Measurements from ENCODE around the gene SPRR1A. TPM values are rescaled to one million over a fixed set of nuclear protein-coding genes. Genes with fewer than 3 reads are reported as not detected.

Gene SPRR1A, protein sequence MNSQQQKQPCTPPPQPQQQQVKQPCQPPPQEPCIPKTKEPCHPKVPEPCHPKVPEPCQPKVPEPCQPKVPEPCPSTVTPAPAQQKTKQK
- total RNA-seq, result not detected in 2 replicates

DNA sequence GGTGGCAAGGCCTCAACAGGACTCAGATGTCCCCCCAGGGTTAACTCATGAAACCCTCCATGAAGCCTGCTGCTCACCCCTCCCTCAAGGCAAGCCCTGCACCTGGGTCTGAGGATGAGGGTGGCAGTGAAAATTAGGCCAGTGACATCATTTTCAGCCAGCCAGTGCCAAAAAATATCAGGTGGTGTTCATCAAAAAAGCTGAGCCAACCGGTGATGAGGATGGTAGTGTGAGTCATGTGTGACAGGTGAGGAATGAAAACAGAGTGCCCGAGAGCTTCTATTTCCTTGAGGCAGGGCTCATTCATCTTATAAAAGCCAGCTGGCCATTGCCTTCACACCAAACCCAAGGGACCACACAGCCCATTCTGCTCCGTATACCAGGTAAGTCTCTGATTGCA is at the start of gene SPRR1A:
Gene SPRR1A, plus strand, starts transcription at position 339 of the 400 bp plus-strand sequence. CDS start 1,150 bp downstream, outside the sequence.

GRCh38 chr1:152946651-152947256 is 37.1 kb upstream of the SPRR1A start, which contains the start of gene SPRR5:
TSS of gene SPRR5 (plus strand) at chr1:152947206. CDS start at chr1:152948555, 1,349 bp downstream.

GRCh38 chr1:152970495-152970894 is 13.4 kb upstream of the SPRR1A start, which contains the start of gene SPRR4:
TSS of gene SPRR4 (plus strand) at chr1:152970648. CDS start at chr1:152971891, 1,243 bp downstream.

GRCh38 chr1:153001382-153001781 is 17.5 kb downstream of the SPRR1A start, which contains the start of gene SPRR3:
TSS of gene SPRR3 (plus strand) at chr1:153001749. CDS start at chr1:153003021, 1,272 bp downstream.

GRCh38 chr1:153030895-153031294 is 47.0 kb downstream of the SPRR1A start, which contains the start of gene SPRR1B:
TSS of gene SPRR1B (plus strand) at chr1:153031203. CDS start at chr1:153032346, 1,143 bp downstream.

Other genes starting within 250 kb of the SPRR1A start
- gene KPRP, start 226.1 kb upstream of the SPRR1A start, total RNA-seq, result not detected in 2 replicates
- not detected in 2 replicates for gene LCE1F, start 208.9 kb upstream of the SPRR1A start, total RNA-seq
- gene LCE1E, start 197.8 kb upstream of the SPRR1A start, total RNA-seq, result 0.42 TPM in 1 of 2 replicates, not detected in the other
- gene LCE1D, start 187.4 kb upstream of the SPRR1A start, total RNA-seq, result not detected in 2 replicates
- not detected in 2 replicates for gene LCE1C, start 177.4 kb upstream of the SPRR1A start, total RNA-seq
- not detected in 2 replicates for gene LCE1B, start 172.1 kb upstream of the SPRR1A start, total RNA-seq
- not detected in 2 replicates for gene LCE1A, start 156.6 kb upstream of the SPRR1A start, total RNA-seq
- gene LCE6A, start 141.2 kb upstream of the SPRR1A start, total RNA-seq, result not detected in 2 replicates
- gene LCE7A, start 124.1 kb upstream of the SPRR1A start, total RNA-seq, result not detected in 2 replicates
- not detected in 2 replicates for gene SMCP, start 105.8 kb upstream of the SPRR1A start, total RNA-seq
- 1.1 TPM in 1 of 2 replicates, not detected in the other for gene IVL, start 75.5 kb upstream of the SPRR1A start, total RNA-seq
- gene SPRR5, start 36.9 kb upstream of the SPRR1A start, total RNA-seq, result not detected in 2 replicates
- not detected in 2 replicates for gene SPRR4, start 13.4 kb upstream of the SPRR1A start, total RNA-seq
- gene SPRR3, start 17.7 kb downstream of the SPRR1A start, total RNA-seq, result not detected in 2 replicates
- gene SPRR1B, start 47.1 kb downstream of the SPRR1A start, total RNA-seq, result not detected in 2 replicates
- not detected in 2 replicates for gene SPRR2D, start 57.0 kb downstream of the SPRR1A start, total RNA-seq
- not detected in 2 replicates for gene SPRR2A, start 73.4 kb downstream of the SPRR1A start, total RNA-seq
- gene SPRR2B, start 87.5 kb downstream of the SPRR1A start, total RNA-seq, result not detected in 2 replicates
- not detected in 2 replicates for gene SPRR2E, start 110.4 kb downstream of the SPRR1A start, total RNA-seq
- gene SPRR2F, start 129.4 kb downstream of the SPRR1A start, total RNA-seq, result not detected in 2 replicates
- not detected in 2 replicates for gene SPRR2G, start 166.8 kb downstream of the SPRR1A start, total RNA-seq
- gene LELP1, start 219.3 kb downstream of the SPRR1A start, total RNA-seq, result not detected in 2 replicates
- 0.51 TPM in 1 of 2 replicates, not detected in the other for gene PRR9, start 233.5 kb downstream of the SPRR1A start, total RNA-seq